Stimulated activated CD4-positive, alpha-beta T cell treated with anti-CD3 and anti-CD28 coated beads, Interleukin-15, amount 100 ng/mL, for 1 hour (primary cell): ENCODE data around the gene SLC9A8.
"Not testable (repeated sequence)": the region's sequence is repeated elsewhere in the genome, so short reads cannot be mapped to it uniquely, and the experiment has no call there.

Experiments
- DNase-seq, 2 donors: peaks; one replicate each; pipeline ENCODE4 v3.0.0-alpha.2; 2020; ENCODE audit warnings: low read depth in 1 of 2, low spot score in 1 of 2

The SLC9A8 gene

GRCh38 chr20:49846206-49846807 lies 33.7 kb downstream of the SLC9A8 start:
- DNase-seq = no peak

- DNase-seq = no peak
Observed at GRCh38 chr20:49850463-49851230, 38.0 kb downstream of the SLC9A8 start.

GRCh38 chr20:49851231-49851705 lies 38.6 kb downstream of the SLC9A8 start:
- no peak for DNase-seq

DNA sequence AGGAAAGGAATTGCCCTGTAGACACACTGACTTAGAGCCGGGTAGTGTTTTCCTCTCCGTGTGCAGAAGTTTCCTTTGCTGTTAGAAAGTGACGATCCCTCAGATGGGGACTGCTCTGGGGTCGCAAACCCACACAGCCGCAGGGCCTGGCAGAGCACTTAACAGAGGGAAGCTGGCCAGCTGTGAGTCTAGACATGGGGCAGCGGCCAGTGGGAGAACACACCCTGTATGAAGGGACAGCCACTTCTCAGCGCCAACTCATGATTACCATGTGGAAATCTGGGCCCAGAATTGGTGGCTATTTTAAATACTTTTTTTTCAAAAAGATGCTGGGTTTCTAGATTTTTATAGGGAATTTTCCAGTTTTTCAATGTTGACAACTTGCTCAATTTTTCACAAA lies 39.4 kb downstream of the SLC9A8 start:
- DNase-seq = no peak

DNA sequence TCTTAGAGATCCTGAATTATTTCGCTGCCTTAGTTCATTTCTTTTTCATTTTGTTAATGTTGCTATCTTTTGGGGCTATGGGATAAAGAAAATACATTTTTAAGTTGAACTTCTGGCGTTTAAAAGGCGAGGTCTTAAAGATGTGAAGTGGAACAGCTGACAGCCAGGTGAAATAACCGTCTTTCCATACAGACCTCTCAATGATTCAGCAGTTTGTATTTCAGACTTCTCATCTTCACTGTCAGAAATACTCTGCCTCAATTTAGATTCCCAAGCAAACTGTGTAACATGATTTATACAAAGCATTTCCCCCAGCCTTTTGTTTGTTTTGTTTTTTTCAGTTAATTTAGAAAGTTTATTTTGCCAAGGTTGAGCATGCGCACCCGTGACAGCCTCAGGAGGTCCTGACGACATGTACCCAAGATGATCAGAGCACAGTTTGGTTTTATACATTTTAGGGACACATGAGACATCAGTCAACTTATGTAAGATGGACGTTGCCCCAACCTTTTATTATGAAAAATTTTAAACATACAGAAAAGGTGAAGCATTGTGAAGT lies 40.0 kb downstream of the SLC9A8 start:
- DNase-seq = no peak

GRCh38 chr20:49853640-49854039 lies 41.0 kb downstream of the SLC9A8 start:
- DNase-seq = no peak

DNA sequence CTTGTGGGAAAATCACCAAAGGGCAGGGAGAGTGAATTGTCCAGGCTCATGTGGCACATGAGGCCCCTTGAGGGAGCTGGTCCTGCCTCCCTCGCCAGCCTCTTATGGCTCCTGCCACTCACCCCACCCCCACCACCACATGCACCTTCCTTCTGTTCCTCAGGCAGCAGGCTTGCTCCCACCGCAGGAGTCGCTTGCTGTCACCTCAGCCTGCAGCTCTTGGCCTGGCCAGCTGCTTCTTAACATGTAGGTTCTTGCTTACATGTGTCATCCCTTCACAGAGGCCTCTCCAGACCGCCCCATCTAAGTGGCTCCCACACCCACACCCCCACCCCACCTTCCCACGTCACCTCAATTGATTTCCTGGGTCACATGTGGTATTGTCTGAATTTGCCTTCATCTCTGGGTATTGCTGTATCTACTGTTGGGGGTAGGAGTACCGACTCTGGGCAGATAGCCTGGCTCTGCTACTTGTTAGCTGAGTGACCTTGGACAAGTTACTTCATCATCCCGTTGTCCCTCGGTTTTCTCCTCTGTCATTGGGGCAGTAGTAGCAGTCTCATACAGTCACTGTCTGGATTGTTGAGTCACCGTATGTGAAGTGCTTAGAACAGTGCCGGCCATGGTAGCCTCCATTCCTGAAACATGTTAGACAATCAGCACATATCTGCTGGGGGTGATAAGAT lies 41.7 kb downstream of the SLC9A8 start:
- no peak for DNase-seq

DNA sequence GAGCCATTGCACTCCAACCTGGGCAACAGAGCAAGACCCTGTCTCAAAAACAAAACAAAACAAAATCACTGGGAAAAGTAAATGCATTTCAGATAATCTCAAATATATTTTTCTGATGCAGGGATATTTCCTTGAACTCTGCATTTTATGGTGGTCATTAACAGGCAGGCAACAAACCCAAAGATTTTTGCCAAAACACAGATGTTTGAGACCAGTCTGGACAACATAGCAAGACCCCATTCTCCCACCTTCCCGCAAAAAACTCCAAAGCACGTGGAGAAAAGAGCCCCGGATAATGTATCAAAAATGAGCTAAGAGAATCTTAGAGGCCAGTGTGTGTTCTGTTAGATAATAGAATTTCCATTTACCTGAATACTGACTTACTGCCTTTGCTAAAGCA lies 44.3 kb downstream of the SLC9A8 start:
- no peak for DNase-seq

- no peak for DNase-seq
Observed at GRCh38 chr20:49858076-49858585, 45.5 kb downstream of the SLC9A8 start.

- DNase-seq = no peak
Observed at GRCh38 chr20:49859011-49859410, 46.4 kb downstream of the SLC9A8 start.

- DNase-seq = no peak
Observed at GRCh38 chr20:49859807-49860206, 47.2 kb downstream of the SLC9A8 start.

DNA sequence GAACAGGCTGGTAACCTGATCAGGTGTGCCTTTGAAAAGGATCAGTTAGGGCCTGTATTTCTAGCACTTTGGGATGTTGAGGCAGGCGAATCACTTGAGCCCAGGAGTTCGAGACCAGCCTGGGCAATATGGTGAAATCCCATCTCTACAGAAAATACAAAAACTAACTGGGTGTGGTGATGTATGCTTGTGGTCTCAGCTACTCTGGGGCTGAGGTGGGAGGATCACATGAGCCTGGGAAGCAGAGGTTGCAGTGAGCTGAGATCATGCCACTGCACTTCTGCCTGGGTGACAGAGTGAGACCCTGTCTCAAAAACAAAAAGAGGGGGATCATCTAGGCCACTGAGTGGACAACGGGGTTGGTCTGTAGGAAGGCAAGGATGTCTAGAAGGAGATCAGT lies 48.6 kb downstream of the SLC9A8 start:
- DNase-seq = not testable (repeated sequence)

DNA sequence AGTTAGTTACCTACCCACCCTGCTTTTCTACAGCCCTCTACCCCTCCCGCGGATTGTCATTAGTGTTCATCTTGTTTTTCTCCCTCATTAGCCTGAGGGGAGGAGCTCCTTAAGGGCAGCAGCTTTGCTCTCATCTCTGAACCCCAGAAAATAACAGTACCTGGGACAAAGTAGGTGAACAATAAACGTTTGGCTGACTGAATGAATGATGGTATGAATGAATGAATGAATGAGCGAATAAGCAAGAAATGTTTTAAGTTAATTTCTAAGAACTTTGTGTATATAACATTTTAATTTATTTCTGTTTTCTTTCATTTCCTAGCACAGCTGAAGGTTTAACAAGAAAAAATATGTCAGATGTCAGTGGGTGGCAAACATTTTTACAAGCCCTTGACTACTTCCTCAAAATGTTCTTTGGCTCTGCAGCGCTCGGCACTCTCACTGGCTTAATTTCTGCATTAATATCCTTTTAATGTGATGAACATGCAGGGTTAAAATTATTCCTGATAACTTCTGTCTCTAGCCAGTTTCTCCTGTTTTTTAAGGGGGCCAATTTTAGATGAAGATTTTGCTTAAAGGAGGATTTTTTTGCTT lies 50.1 kb downstream of the SLC9A8 start:
- no peak for DNase-seq

- DNase-seq = no peak
Observed at GRCh38 chr20:49863666-49864065, 51.0 kb downstream of the SLC9A8 start.

DNA sequence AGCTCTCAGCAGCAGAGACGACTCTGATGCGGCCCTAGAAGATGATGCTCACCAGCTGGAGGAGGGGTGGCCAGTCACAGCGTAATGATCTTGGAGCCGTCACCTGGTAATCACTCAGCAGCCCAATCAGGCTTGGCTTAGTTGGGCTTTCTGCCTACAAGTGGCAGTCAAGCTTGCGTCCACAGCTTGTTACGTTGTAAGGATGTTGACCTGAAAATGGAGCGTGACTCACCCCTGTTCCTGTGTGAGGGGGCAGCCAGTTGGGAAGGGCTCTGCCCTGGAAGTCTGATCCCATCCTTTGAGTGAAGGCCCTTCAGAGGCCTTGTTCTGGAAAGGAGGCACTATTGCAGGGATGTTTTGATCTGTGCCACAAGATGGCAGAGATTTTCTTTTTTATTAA lies 52.9 kb downstream of the SLC9A8 start:
- DNase-seq = no peak

DNA sequence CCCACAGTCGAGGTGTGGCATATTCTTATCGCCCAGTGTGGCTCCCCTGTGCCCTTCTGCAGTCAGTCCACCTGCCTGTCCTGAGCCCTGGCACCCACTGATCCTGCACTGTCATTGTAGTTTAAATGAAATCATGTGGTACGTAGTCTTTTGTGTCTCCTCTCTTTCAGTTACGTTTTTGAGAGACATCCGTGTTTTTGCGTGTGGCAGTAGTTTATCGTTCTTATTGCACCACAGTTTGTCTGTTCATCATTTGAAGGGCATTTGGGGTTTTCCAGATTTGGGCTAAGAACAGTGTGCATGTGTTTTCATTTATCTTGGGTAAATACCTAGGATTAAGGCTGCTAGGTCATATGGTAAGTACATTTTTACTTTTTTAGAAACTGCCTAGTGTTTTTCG lies 53.4 kb downstream of the SLC9A8 start:
- DNase-seq = no peak

GRCh38 chr20:49867453-49868215 lies 55.0 kb downstream of the SLC9A8 start:
- no peak for DNase-seq

- no peak for DNase-seq
Observed at GRCh38 chr20:49868538-49868937, 55.9 kb downstream of the SLC9A8 start.

DNA sequence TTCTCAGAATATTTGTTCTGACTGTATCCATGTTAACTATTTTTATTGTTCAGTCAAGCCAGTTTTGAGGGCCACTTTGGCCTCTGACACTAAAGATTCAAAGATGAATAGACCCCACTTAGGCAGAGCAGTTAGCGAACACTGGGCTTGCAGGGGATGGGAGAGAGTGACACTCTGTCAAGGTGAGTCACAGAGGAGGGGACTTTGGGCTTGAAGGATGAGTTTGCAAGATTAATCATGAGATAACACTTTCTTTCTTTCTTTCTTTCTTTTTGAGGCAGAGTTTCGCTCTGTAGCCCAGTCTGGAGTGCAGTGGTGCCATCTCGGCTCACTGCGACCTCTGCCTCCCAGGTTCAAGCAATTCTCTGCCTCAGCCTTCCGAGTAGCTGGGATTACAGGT lies 56.3 kb downstream of the SLC9A8 start:
- no peak for DNase-seq

- no peak for DNase-seq
Observed at GRCh38 chr20:49870261-49870660, 57.6 kb downstream of the SLC9A8 start.
